HG03196 (cell line): Measurements from ENCODE around the gene CNOT6.

ENCODE experiments used
- ATAC-seq: cut with Tn5 transposase; IDR thresholded peaks from one replicate; pipeline ENCODE4 v1.9.1; 2021; ENCODE audit not compliant: unreplicated experiment

CNOT6 gene

DNA sequence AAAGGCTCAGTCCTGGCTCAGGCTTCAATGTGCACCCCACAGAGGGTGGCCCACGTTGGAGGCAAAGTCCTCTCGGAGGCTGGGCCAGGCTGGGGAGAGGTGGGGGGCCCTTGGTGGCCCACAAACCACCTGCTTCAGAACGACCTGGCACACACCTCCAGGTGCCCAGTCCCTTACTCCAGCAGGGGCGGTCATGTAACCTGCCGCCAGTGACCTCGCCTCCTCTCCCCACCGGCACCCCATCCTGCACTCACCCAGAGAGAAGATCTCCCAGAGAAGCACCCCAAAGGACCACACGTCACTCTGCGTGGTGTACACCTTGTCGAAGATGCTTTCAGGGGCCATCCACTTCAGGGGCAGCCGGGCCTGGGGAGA, 119.6 kb downstream of the CNOT6 start:
- ATAC-seq = no peak

DNA sequence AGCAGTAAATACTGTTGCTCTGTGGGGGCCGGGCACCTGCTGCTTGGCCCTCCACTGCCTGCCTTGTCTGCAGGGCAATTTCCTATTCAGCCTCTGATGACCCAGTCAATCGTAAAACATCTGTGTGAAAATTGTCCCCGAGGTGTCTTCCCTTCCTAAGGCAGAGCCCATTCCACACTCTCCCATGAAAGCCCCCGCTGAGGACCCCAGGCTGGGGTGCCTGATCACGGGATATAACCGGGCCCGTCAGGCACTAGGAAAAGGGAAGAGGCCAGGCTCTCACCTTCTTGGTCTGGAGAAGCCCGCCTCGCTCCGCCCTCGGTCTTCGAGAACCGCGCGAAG, 124.3 kb downstream of the CNOT6 start:
- no peak for ATAC-seq

DNA sequence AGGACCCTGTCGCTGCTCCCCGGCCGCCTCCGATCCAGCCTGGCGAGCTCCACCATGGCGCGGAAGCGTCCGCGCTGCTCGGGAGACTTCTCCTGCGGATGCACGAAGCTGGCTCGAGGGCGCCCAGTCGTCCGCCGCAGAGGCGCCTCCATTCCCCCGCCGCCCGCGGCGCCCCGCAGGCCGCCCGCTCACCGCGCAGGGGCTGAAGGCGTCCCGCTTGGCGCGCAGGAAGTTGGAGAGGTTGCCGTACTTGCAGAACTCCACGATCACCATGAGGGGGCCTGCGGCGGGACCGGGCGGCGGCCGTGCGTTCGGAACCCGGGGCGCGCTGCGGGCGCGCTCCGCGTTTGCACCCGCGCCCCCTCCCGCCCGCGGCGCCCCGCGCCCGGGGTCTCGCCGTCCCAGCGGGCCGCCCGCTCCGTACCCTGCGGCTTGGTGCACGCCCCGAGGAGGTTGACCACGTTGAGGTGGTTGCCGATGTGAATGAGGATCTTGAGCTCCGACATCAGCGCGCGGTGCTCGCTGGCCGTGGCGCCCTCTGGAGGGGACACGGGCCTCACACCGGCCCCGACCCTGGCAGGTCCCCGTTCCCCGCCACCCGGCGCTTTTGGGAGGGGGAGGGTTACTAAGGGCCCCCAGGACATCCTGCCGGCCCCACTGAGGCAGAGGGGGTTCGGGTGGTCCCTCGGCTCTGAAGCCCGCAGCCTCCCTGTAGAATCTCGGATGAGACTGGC, 124.8 kb downstream of the CNOT6 start:
- no peak for ATAC-seq

DNA sequence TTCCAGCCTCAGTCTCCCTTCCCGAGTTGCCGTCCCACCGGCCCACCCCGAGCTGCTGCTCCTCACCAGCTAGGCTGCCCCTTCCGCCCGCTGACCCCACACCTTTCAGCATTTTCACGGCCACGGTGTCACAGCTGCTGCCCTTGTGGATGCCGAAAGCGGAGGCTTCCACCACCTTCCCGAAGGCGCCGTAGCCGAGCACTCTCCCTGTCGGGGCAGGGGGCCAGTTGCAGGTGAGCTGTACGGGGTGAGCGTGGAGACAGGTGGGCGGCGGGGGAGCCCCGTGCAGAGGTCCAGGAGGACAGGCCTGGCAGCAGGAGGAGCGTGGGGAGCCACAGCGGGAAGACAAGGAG, 125.4 kb downstream of the CNOT6 start:
- no peak for ATAC-seq

DNA sequence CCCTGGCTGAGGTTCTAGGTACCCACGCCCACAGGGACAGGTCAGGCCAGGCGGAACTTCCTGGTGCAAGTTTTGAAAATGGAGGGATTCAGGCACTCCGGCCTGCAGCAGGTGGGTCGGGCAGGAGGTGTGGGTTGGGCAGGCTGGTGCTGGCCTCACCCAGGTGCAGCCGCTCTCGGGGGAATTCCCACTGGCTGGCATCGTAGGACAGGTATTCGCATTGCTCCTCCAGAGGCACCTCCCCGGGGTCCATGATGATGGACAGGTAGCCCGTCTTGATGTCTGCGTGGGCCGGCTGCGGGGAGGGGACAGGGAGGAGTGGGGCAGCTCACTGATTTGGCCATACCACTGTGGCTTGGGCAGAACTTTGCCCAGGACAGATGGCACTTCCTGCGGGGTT, 125.8 kb downstream of the CNOT6 start:
- no peak for ATAC-seq

DNA sequence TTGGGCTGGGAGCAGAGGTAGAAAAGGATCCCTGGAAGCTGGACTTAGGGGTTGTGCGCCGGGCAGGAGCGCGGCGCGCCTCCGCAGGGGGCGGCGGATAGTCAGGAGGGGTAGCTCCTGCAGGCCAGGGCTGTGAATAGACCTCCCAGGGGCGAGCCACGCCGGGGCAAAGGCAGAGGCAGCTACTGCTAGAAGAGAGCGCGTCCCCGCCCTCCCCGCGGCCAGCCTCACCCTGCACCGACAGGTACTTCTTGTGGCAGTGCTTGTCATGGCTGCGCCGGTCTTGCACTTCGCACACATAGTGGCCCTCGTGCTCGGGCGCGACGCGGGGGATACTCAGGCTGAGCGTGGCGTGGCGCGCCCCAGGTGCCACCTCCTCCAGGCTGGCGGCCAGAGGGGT, 127.1 kb downstream of the CNOT6 start:
- no peak for ATAC-seq

DNA sequence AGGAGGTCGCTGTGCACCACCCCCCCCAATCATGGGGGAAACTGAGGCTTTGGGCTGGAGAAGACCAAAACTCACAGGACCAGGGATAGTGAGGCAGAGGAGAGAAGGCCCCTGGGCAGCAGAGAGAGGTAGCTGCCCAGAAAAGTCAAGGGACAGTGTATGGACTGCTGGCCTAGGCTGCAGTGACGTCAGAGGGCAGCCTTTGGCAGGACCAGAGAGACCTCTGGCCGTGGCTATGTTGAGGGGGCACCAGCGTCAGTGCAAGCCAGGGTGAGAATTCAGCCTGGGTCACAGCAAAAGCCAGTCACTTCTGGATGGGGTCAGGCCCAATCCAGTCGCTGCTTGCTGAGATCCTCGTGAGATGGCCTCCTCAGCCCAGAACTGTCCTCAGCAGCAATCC, 128.7 kb downstream of the CNOT6 start:
- no peak for ATAC-seq

DNA sequence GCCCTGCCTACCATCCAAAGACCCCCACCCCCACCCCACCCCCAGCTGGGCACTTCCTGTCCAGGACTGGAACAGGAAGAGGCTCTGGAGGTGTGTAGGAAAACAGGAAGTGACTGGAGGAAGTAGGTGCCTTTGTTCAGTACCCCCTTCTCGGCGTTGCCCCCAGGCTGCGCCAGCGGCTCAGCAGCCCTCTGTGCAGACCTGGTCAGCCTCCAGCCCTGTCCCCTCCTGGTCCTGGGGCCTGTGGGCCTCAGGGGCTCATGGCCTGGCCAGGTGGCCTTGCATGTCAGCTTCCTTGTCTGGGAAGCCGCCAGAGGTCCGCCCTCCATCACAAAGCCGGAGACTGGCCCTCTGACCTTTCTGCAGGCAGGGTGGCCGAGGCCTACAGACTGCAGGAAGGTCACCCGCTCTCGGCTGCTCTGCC, 129.2 kb downstream of the CNOT6 start:
- ATAC-seq = no peak

DNA sequence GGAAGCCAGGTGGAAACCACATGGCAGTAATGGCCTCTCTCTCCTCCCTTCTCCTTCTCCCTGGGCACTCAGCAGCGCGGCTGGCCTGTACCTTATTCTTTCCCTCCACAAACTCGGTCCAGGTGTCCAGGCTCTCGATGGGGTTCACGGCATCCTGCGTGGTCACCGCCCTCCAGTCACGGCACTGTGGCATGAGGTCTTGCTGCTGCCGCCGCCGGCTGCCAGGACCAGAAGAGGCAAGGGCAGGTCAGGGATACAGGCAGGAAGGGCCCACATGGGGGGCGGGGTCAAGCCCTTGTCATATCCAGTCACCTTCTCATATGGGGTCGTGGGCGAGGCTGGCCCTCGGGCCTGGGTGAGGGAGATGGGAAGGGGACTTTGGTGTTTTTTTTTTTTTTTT, 129.7 kb downstream of the CNOT6 start:
- ATAC-seq = no peak

DNA sequence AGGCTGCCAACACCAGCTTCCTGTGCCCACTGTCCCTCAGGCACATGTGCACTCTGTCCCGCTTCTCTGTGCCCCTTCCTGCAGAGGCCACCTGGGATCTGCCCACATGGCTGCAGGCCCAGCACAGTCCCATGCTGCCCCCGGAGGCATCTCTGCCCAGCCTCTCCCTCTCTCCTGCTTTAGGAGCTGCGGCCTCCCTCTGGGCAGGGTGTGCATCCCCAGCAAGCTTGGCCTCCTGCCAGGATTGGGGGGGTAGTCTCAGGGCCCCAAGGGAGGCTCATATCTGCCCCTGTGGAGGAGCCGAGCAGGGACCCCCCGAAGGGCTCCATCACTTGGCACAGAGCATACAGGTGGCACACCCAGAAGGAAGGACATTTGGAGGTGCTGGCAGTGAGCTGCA, 130.4 kb downstream of the CNOT6 start:
- no peak for ATAC-seq

DNA sequence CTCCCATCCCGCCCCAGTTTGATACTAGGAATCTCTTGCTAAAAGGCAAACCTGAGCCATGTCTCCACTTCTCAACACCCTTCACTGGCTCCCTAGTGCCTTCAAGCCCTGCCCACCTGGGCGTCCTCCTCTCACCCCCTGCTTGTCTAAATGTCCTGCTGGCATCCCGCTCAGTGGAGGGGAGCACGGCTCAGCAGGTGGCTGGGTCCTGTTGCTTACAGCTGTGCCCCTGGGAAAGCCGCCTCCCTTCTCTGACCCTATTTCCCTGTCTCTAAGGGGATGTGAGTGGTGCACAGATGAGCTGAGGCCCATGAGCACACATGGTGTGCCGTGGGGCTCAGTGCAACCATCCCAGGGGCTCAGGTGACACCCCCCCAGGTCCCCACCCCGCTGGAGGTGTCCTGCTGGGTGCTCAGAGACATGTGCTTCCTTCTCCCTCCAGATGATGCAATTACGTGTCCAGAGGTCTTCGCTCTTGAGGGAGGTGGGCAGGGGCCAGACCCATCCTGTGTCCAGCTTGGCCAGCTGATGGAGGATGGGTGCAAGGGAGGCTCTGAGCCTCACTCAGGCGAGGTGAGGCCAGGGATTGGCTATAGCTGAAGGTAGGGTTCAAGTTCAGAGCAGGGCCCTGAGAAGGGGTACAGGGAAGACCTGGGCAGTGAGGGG, 131.1 kb downstream of the CNOT6 start:
- no peak for ATAC-seq

DNA sequence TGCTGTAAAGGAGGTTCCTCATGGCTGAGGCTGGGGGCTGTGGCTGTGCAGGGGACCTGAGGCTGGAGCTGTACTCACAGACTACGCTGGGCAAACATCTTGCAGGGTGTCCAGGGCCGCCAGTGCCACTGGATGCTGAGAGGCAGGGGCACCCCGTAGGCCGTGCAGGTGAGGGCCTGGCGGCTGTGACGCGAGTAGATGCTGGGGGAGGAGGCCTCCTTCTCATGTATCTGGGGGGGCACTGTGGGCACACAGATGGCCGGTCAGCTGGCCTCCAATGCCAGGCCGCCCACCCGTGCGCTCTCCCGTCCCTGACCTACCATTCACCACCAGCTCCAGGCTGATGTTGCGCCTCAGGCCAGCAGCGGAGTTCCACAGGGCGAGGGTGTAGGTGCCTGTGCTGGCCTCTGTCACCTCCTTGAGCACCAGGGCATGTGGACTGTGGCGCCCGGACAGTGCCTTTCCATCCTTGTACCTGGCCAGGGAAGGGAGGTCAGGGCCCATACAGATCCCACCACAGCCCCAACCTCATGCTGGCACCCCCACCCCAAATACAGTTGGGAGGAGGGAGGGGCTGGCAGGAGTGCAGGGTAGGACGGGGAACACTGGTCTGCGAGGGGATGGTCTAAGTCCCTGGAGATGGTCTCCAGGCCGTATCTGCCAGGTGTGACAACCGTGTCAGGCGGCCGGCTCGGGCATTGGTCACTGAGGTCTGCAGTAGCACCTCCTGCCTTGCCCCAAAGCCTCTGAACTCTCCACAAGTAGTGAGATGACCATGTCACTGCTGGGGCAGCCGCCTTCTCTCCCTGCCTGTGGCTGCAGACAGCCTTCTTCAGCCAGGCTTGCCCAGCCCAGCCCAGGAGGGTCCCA, 131.8 kb downstream of the CNOT6 start:
- no peak for ATAC-seq

DNA sequence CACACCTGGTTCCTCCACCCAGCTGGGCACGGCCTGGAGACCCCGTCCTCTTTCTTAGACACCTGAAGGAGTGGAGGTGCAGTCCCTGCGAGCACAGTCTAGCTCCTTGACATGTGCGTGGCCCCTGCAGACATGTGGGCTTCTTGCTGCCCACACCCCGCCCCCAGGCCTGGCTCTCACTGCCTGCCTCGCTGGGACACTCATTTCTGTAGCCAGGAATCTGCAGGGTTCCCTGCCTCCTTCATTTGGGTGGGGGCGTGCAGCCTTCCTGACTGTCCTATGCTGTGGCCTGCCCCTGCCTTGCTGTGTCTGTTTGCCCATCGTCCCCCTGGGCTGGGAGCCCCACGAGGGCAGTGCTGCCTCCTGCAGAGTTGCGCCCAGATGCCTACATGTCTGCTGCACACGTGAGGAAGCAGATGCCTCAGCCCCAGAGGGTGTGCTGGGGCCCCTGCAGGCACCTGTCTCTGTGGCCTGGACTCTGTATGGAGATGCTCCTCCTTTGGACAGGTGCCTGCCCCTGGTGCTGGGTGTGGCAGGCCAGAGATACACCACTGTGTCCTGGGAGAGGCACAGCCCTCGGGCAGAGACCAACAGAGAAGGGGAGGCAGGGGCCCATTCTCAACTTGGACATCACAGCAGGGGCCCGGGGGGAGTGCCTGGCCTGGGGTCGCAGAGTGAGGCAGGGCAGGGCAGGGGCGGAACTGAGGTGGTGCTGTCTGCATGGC, 132.6 kb downstream of the CNOT6 start:
- no peak for ATAC-seq

DNA sequence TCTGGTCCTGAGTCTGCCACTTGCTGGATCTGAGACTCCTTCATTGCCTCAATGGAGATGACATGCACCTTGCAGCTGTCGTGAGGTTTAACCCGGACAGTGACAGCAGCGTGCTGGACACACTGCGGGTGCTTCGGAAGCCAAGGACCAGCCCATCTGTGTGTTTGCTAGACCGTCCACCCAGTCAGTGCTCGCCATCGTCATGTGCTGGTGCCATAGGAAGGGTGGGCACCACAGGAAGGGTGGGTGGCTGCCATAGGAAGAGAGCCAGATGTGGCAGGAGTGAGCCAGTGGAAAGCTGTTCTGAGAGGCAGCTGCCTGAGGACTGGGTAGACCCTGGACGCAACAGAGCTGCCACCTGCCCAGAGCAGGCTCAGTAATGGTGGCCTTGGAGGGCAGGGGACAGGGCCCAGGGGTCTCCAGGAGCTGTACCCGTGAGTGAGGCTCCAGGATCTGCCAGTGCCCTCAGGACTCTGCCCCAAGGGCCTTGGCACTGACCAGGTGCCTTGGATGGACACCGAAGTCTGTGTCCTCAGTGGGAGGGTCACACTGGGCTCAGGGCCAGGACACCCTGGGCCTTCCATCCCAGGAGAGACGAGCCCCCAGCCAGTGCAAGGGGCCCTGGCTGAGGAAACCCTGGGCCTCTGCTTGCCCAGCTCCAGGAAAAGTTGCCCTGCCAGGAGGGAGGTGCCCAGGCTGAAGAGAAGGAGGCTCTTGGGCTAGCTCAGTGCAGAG, 133.4 kb downstream of the CNOT6 start:
- no peak for ATAC-seq
